Hepatocyte (in vitro differentiated cells): Measurements from ENCODE around the gene ALDH1B1. TPM values are rescaled to one million over a fixed set of nuclear protein-coding genes. Genes with fewer than 3 reads are reported as not detected.
A peak's percentile ranks its signal among the peaks of the same experiment; 100 is the strongest.

ENCODE experiments used
- DNase-seq: peaks from one replicate; pipeline ENCODE4 v3.0.0-alpha.2; 2016; ENCODE audit warnings: low spot score
- H2AFZ ChIP-seq: fragments of 200-600 bp; sonication (generic); 2 replicates; pipeline ENCODE4 v1.6.0; 2016; ENCODE audit warnings: antibody characterized with exemption, mild to moderate bottlenecking
- H3K27ac ChIP-seq: fragments of 200-600 bp; sonication (generic); 2 replicates; pipeline ENCODE4 v1.5.1; 2016; ENCODE audit warnings: mild to moderate bottlenecking
- H3K27me3 ChIP-seq: fragments of 200-600 bp; sonication (generic); 2 replicates; pipeline ENCODE4 v1.6.1; 2016
- H3K36me3 ChIP-seq: fragments of 200-600 bp; sonication (generic); replicated peaks from 2 replicates; pipeline ENCODE4 v1.5.1; 2016; ENCODE audit warnings: low read depth; ENCODE audit not compliant: insufficient read depth
- H3K4me1 ChIP-seq: fragments of 200-600 bp; sonication (generic); 2 replicates; pipeline ENCODE4 v1.5.1; 2016; ENCODE audit warnings: mild to moderate bottlenecking, moderate library complexity; ENCODE audit not compliant: insufficient read depth
- H3K4me2 ChIP-seq: fragments of 200-600 bp; sonication (generic); 2 replicates; pipeline ENCODE4 v1.6.0; 2016
- H3K4me3 ChIP-seq: fragments of 200-600 bp; sonication (generic); 2 replicates; pipeline ENCODE4 v1.5.1; 2016; ENCODE audit warnings: mild to moderate bottlenecking
- H3K79me2 ChIP-seq: fragments of 200-600 bp; sonication (generic); 2 replicates; pipeline ENCODE4 v1.6.0; 2017; ENCODE audit warnings: mild to moderate bottlenecking
- H3K9me2 ChIP-seq: fragments of 200-600 bp; sonication (generic); replicated peaks from 2 replicates; pipeline ENCODE4 v1.6.0; 2017; ENCODE audit warnings: mild to moderate bottlenecking; ENCODE audit not compliant: insufficient read depth
- H3K9me3 ChIP-seq: fragments of 200-600 bp; sonication (generic); 2 replicates; pipeline ENCODE4 v1.5.1; 2016; ENCODE audit warnings: low read depth, mild to moderate bottlenecking
- H4K20me1 ChIP-seq: fragments of 200-600 bp; sonication (generic); 2 replicates; pipeline ENCODE4 v1.6.0; 2016; ENCODE audit warnings: mild to moderate bottlenecking; ENCODE audit not compliant: insufficient read depth, poor library complexity, severe bottlenecking
- EZH2 ChIP-seq: fragments of 200-600 bp; sonication (generic); IDR thresholded peaks from 2 replicates; pipeline ENCODE4 v1.6.1; 2016; ENCODE audit warnings: antibody characterized with exemption, mild to moderate bottlenecking, borderline replicate concordance
- EZH2phosphoT487 ChIP-seq: fragments of 200-600 bp; sonication (generic); IDR thresholded peaks from one replicate; pipeline ENCODE4 v1.6.1; 2018; ENCODE audit warnings: antibody characterized with exemption, mild to moderate bottlenecking, low read depth, moderate library complexity; ENCODE audit not compliant: unreplicated experiment, severe bottlenecking
- WGBS: methylation state at CpG from one replicate; pipeline ENCODE4 v1.1.6; 2016; ENCODE audit warnings: low lambda C conversion rate; ENCODE audit errors: missing lambda C conversion rate; 5-methylcytosine and 5-hydroxymethylcytosine counted together
- polyA plus RNA-seq: library from polyadenylated mRNA; unstranded; fragments of >200 nt; fragmentation: Nextera tagmentation; extraction: Ambion mirVana; gene quantifications from 2 replicates; pipeline ENCODE4 v1.2.1, GENCODE V29; 2016
- total RNA-seq: library from RNA; depleted of rRNA; stranded (reverse); fragments of >200 nt; gene quantifications from 2 replicates; pipeline ENCODE4 v1.2.3, GENCODE V29; 2014
- TF ChIP-seq, protein P1 (sequence below): fragments of 200-600 bp; sonication (generic); IDR thresholded peaks from 2 replicates; pipeline ENCODE4 v1.5.1; 2016; ENCODE audit warnings: antibody characterized with exemption, mild to moderate bottlenecking; ENCODE audit not compliant: poor library complexity

ALDH1B1 gene
- total and polyA plus RNA-seq, 2 experiments from 2014 or later: 30.9 to 45.8 TPM

- Histone ChIP-seq H3K79me2 (no peaks in the 10 kb centered on the region), H3K4me3 (no peak overlapping the region), H2AFZ (no peak overlapping the region), H3K9me3 (no peaks in the 10 kb centered on the region), H3K4me2 (no peak overlapping the region), H3K9me2 (no peaks in the 10 kb centered on the region), H3K27me3 (no peaks in the 10 kb centered on the region), H3K27ac (peak overlapping the region; percentile 48), H3K4me1 (peaks cover 13% of the 10 kb centered on the region), H3K36me3 (no peaks in the 10 kb centered on the region), H4K20me1 (no peaks in the 10 kb centered on the region)
- WGBS: 72% methylated on average over 12 of the region's 12 CpGs
- TF ChIP-seq, protein P1, sequence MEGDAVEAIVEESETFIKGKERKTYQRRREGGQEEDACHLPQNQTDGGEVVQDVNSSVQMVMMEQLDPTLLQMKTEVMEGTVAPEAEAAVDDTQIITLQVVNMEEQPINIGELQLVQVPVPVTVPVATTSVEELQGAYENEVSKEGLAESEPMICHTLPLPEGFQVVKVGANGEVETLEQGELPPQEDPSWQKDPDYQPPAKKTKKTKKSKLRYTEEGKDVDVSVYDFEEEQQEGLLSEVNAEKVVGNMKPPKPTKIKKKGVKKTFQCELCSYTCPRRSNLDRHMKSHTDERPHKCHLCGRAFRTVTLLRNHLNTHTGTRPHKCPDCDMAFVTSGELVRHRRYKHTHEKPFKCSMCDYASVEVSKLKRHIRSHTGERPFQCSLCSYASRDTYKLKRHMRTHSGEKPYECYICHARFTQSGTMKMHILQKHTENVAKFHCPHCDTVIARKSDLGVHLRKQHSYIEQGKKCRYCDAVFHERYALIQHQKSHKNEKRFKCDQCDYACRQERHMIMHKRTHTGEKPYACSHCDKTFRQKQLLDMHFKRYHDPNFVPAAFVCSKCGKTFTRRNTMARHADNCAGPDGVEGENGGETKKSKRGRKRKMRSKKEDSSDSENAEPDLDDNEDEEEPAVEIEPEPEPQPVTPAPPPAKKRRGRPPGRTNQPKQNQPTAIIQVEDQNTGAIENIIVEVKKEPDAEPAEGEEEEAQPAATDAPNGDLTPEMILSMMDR: no peak
- TF ChIP-seq EZH2 (no peak), EZH2phosphoT487 (no peak)
- no peak for DNase-seq
Observed at GRCh38 chr9:38352530-38353328, 39.8 kb upstream of the ALDH1B1 start.

DNA sequence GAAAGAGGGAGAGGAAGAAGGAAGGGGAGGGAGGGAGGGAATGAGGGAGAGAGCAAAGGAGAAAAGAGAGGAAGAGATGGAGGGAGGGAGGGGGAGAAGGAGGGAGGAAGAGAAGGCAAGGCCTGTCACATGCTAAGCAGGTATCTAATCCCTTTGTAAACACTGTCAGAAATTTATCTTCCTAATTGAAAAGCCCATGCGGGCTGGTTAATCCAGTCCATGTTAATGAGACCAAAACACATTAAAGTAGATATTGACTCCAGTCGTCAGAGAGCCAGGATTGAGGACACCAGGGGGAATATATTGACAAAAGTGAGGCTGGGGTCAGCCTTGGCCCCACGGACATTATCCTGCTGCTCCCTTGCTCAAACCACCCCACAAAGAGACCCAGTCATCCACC is 37.4 kb upstream of the ALDH1B1 start:
- Histone ChIP-seq H3K27me3 (no peaks in the 10 kb centered on the region), H3K4me2 (no peak overlapping the region), H3K27ac (peak overlapping the region; percentile 16), H3K4me1 (peaks cover 13% of the 10 kb centered on the region), H3K36me3 (no peaks in the 10 kb centered on the region), H4K20me1 (no peaks in the 10 kb centered on the region), H3K79me2 (no peaks in the 10 kb centered on the region), H2AFZ (no peak overlapping the region), H3K4me3 (no peak overlapping the region), H3K9me2 (no peaks in the 10 kb centered on the region), H3K9me3 (no peaks in the 10 kb centered on the region)
- 46% methylated on average over 3 of the region's 3 CpGs for WGBS
- DNase-seq: no peak
- TF ChIP-seq EZH2phosphoT487: no peak
- TF ChIP-seq, protein P1: no peak
- TF ChIP-seq EZH2: no peak

- Histone ChIP-seq H2AFZ (no peak overlapping the region), H3K9me3 (no peaks in the 10 kb centered on the region), H3K9me2 (no peaks in the 10 kb centered on the region), H3K79me2 (no peaks in the 10 kb centered on the region), H3K27ac (peak overlapping the region; percentile 16), H3K4me1 (peaks cover 13% of the 10 kb centered on the region), H3K27me3 (no peaks in the 10 kb centered on the region), H3K4me3 (no peak overlapping the region), H3K36me3 (no peaks in the 10 kb centered on the region), H4K20me1 (no peaks in the 10 kb centered on the region), H3K4me2 (no peak overlapping the region)
- TF ChIP-seq EZH2 (no peak), EZH2phosphoT487 (no peak)
- TF ChIP-seq, protein P1: no peak
- DNase-seq: no peak
- WGBS: 87% methylated on average over 3 of the region's 3 CpGs
Observed at GRCh38 chr9:38355517-38356120, 36.9 kb upstream of the ALDH1B1 start.
